ENCODE measurements around the gene ATXN10.

ATXN10 gene

GRCh38 chr22:45763236-45763624 lies 91.6 kb downstream of the ATXN10 start:
- DNase-seq = no peak

GRCh38 chr22:45768490-45768889 lies 96.9 kb downstream of the ATXN10 start:
- DNase-seq = no peak

- no peak for DNase-seq
Measured at GRCh38 chr22:45769569-45770210, 98.1 kb downstream of the ATXN10 start.

- no peak for DNase-seq
Measured at GRCh38 chr22:45770506-45770905, 98.9 kb downstream of the ATXN10 start.

- DNase-seq = no peak
Measured at GRCh38 chr22:45771057-45771456, 99.4 kb downstream of the ATXN10 start.

- DNase-seq = no peak
Measured at GRCh38 chr22:45771711-45772110, 100.1 kb downstream of the ATXN10 start.

- DNase-seq = no peak
Measured at GRCh38 chr22:45772743-45773142, 101.1 kb downstream of the ATXN10 start.

GRCh38 chr22:45774001-45774670 lies 102.5 kb downstream of the ATXN10 start:
- DNase-seq = no peak

GRCh38 chr22:45775062-45775461 lies 103.4 kb downstream of the ATXN10 start:
- DNase-seq = no peak

GRCh38 chr22:45775569-45776312 lies 104.1 kb downstream of the ATXN10 start:
- no peak for DNase-seq

GRCh38 chr22:45776313-45776585 lies 104.6 kb downstream of the ATXN10 start:
- no peak for DNase-seq

GRCh38 chr22:45777046-45777851 lies 105.6 kb downstream of the ATXN10 start:
- no peak for DNase-seq

GRCh38 chr22:45777852-45778375 lies 106.3 kb downstream of the ATXN10 start:
- no peak for DNase-seq

GRCh38 chr22:45781459-45781858 lies 109.8 kb downstream of the ATXN10 start:
- DNase-seq = no peak

- no peak for DNase-seq
Measured at GRCh38 chr22:45781966-45782365, 110.3 kb downstream of the ATXN10 start.

GRCh38 chr22:45783021-45783420 lies 111.4 kb downstream of the ATXN10 start:
- DNase-seq = no peak

GRCh38 chr22:45783690-45784089 lies 112.1 kb downstream of the ATXN10 start:
- DNase-seq = no peak

- DNase-seq = no peak
Measured at GRCh38 chr22:45784357-45785277, 113.0 kb downstream of the ATXN10 start.

- DNase-seq = no peak
Measured at GRCh38 chr22:45785458-45785857, 113.8 kb downstream of the ATXN10 start.

GRCh38 chr22:45786726-45787125 lies 115.1 kb downstream of the ATXN10 start:
- no peak for DNase-seq

GRCh38 chr22:45787759-45788158 lies 116.1 kb downstream of the ATXN10 start:
- DNase-seq = no peak

- no peak for DNase-seq
Measured at GRCh38 chr22:45788522-45788921, 116.9 kb downstream of the ATXN10 start.
